PC-3 (cell line): ENCODE results near the gene GMDS. TPM values are rescaled to one million over a fixed set of nuclear protein-coding genes. Genes with fewer than 3 reads are reported as not detected.

Source experiments
- ATAC-seq: fragments of 200-7000 bp; cut with Tn5 transposase; 2 replicates; pipeline ENCODE4 v1.9.1; 2020; ENCODE audit warnings: mild to moderate bottlenecking, moderate library complexity
- BruUV-seq: library from RNA; stranded (reverse); fragments of 400-500 nt; replicated peaks from 2 replicates; lab custom pipeline; 2021; lab: Mats Ljungman, UMichigan
- CTCF ChIA-PET: fragments of 300-600 bp; sonication (Branson Sonifier 250); formaldehyde crosslinking; loops from one replicate; lab custom pipeline; 2022; ENCODE audit warnings: antibody characterized with exemption; lab: Charles Lee
- POLR2A ChIA-PET: fragments of 300-600 bp; sonication (Branson Sonifier 250); formaldehyde crosslinking; loops from one replicate; lab custom pipeline; 2022; ENCODE audit warnings: antibody characterized with exemption; ENCODE audit not compliant: unreplicated experiment; lab: Charles Lee
- DNase-seq: peaks from one replicate; pipeline ENCODE4 v3.0.0-alpha.2; 2015
- H2AFZ ChIP-seq: fragments of 300-600 bp; sonication (generic); 2 replicates; pipeline ENCODE4 v1.6.0; 2016; ENCODE audit warnings: antibody characterized with exemption, low read length
- H3F3A ChIP-seq: fragments of 300-600 bp; sonication (generic); one replicate; pipeline ENCODE4 v1.6.0; 2017; ENCODE audit warnings: antibody characterized with exemption, low read length, control low read depth, mild to moderate bottlenecking; ENCODE audit not compliant: unreplicated experiment
- H3K27ac ChIP-seq: fragments of 300-600 bp; sonication (generic); 2 replicates; pipeline ENCODE4 v1.5.1; 2016; ENCODE audit warnings: mild to moderate bottlenecking, low read length
- H3K27me3 ChIP-seq: fragments of 300-600 bp; sonication (generic); 2 replicates; pipeline ENCODE4 v1.6.1; 2016; ENCODE audit warnings: low read length, mixed read lengths
- H3K36me3 ChIP-seq: fragments of 300-600 bp; sonication (generic); 2 replicates; pipeline ENCODE4 v1.6.1; 2016; ENCODE audit warnings: low read depth, mixed run types, low read length, mixed read lengths
- H3K4me1 ChIP-seq: fragments of 300-600 bp; sonication (generic); 2 replicates; pipeline ENCODE4 v1.5.1; 2016; ENCODE audit warnings: low read length; ENCODE audit not compliant: insufficient read depth
- H3K4me2 ChIP-seq: fragments of 300-600 bp; sonication (generic); 2 replicates; pipeline ENCODE4 v1.6.0; 2016; ENCODE audit warnings: low read length
- H3K4me3 ChIP-seq: fragments of 300-600 bp; sonication (generic); 2 replicates; pipeline ENCODE4 v1.5.1; 2016; ENCODE audit warnings: mild to moderate bottlenecking, low read length, mixed read lengths
- H3K79me2 ChIP-seq: fragments of 300-600 bp; sonication (generic); 2 replicates; pipeline ENCODE4 v1.6.1; 2017; ENCODE audit warnings: low read length, mixed read lengths
- H3K9ac ChIP-seq: fragments of 300-600 bp; sonication (generic); 2 replicates; pipeline ENCODE4 v1.6.0; 2016; ENCODE audit warnings: mild to moderate bottlenecking, low read length
- H3K9me2 ChIP-seq: fragments of 300-600 bp; sonication (generic); replicated peaks from 2 replicates; pipeline ENCODE4 v1.6.1; 2016; ENCODE audit warnings: mixed run types, low read length, mixed read lengths
- H3K9me3 ChIP-seq: fragments of 300-600 bp; sonication (generic); 2 replicates; pipeline ENCODE4 v1.6.1; 2016; ENCODE audit warnings: low read length, mixed read lengths
- H4K20me1 ChIP-seq: fragments of 300-600 bp; sonication (generic); 2 replicates; pipeline ENCODE4 v1.6.1; 2016; ENCODE audit warnings: low read length, mixed read lengths
- CTCF ChIP-seq: fragments of 300-600 bp; sonication (generic); conservative IDR thresholded peaks from 2 replicates; pipeline ENCODE4 v1.5.1; 2017; ENCODE audit warnings: antibody characterized with exemption, low read depth, mild to moderate bottlenecking, low read length
- EZH2 ChIP-seq: fragments of 300-600 bp; sonication (generic); IDR thresholded peaks from one replicate; pipeline ENCODE4 v1.6.1; 2017; ENCODE audit warnings: antibody characterized with exemption, mild to moderate bottlenecking, low read length; ENCODE audit not compliant: unreplicated experiment
- EZH2phosphoT487 ChIP-seq: fragments of 300-600 bp; sonication (generic); IDR thresholded peaks from 2 replicates; pipeline ENCODE4 v1.6.1; 2018; ENCODE audit warnings: mild to moderate bottlenecking, antibody characterized with exemption, low read length, borderline replicate concordance
- intact Hi-C: fragments of 100-400 bp; cut with micrococcal nuclease; formaldehyde crosslinking; loops from 2 replicates; pipeline ENCODE4 v1.9.0; 2023
- total RNA-seq: library from RNA; depleted of rRNA; stranded (reverse); fragments of >200 nt; gene quantifications from 2 replicates; pipeline ENCODE4 v1.2.3, GENCODE V29; 2014

Gene GMDS
- total RNA-seq, 1 experiment from 2014 or later: 18.3 TPM

GRCh38 chr6:2000962-2001361, 244.4 kb downstream of the GMDS start:
- CTCF ChIA-PET: no interaction called here
- no peak overlapping the region for H2AFZ ChIP-seq
- intact Hi-C loops: no loop called here

GRCh38 chr6:1997702-1998101, 247.7 kb downstream of the GMDS start:
- Histone ChIP-seq H3F3A (no peaks in the 10 kb centered on the region), H4K20me1 (no peaks in the 10 kb centered on the region), H3K9ac (no peak overlapping the region), H3K36me3 (no peaks in the 10 kb centered on the region), H3K9me2 (no peaks in the 10 kb centered on the region), H3K4me1 (0 out of 2 replicates have a peak, but pooled peaks cover 6% of the 10 kb centered on the region), H3K4me3 (no peak overlapping the region), H2AFZ (no peak overlapping the region), H3K79me2 (no peaks in the 10 kb centered on the region), H3K27me3 (no peaks in the 10 kb centered on the region), H3K4me2 (no peak overlapping the region), H3K9me3 (no peaks in the 10 kb centered on the region), H3K27ac (no peak overlapping the region)
- no peak for TF ChIP-seq CTCF
- no peak for TF ChIP-seq EZH2phosphoT487
- no peak for TF ChIP-seq EZH2
- POLR2A ChIA-PET: interaction anchor here (0.7 kb wide), 1 partner anchor 335 kb away, joined by 4 read pairs; no protein-coding TSS in a partner anchor
- intact Hi-C loops: no loop called here
- DNase-seq (no peak), ATAC-seq (no peak)
- BruUV-seq: no TSS peak
- CTCF ChIA-PET: interaction anchor here (0.6 kb wide), 1 partner anchor 623 kb away, joined by 3 read pairs; no protein-coding TSS in a partner anchor

More at GRCh38 chr6:2000962-2001361, 244.4 kb downstream of the GMDS start:
- Histone ChIP-seq H3K27me3 (no peaks in the 10 kb centered on the region), H3K4me1 (no peaks in the 10 kb centered on the region), H3F3A (no peaks in the 10 kb centered on the region), H3K4me3 (no peak overlapping the region), H3K36me3 (no peaks in the 10 kb centered on the region), H3K4me2 (no peak overlapping the region), H3K27ac (no peak overlapping the region), H3K9ac (no peak overlapping the region), H3K9me2 (no peaks in the 10 kb centered on the region), H4K20me1 (no peaks in the 10 kb centered on the region), H3K9me3 (no peaks in the 10 kb centered on the region), H3K79me2 (no peaks in the 10 kb centered on the region)
- BruUV-seq: no TSS peak
- TF ChIP-seq EZH2 (no peak), EZH2phosphoT487 (no peak), CTCF (no peak)
- POLR2A ChIA-PET: no interaction called here
- no peak for DNase-seq
- ATAC-seq: no peak

GRCh38 chr6:1995636-1996035, 249.8 kb downstream of the GMDS start:
- Histone ChIP-seq H3K36me3 (no peaks in the 10 kb centered on the region), H3K79me2 (no peaks in the 10 kb centered on the region), H4K20me1 (no peaks in the 10 kb centered on the region), H3F3A (no peaks in the 10 kb centered on the region), H3K9ac (no peak overlapping the region), H3K27me3 (no peaks in the 10 kb centered on the region), H3K27ac (no peak overlapping the region), H3K4me2 (no peak overlapping the region), H3K9me3 (no peaks in the 10 kb centered on the region), H3K4me1 (0 out of 2 replicates have a peak, but pooled peaks cover 6% of the 10 kb centered on the region), H3K4me3 (no peak overlapping the region), H3K9me2 (no peaks in the 10 kb centered on the region), H2AFZ (no peak overlapping the region)
- DNase-seq (no peak), ATAC-seq (no peak)
- no TSS peak for BruUV-seq
- ChIA-PET CTCF (no interaction called here), POLR2A (no interaction called here)
- TF ChIP-seq EZH2phosphoT487 (no peak), EZH2 (no peak), CTCF (no peak)
- intact Hi-C loops: no loop called here
